PC-3 (cell line): ENCODE measurements around the gene VPS37B. TPM values are rescaled to one million over a fixed set of nuclear protein-coding genes. Genes with fewer than 3 reads are reported as not detected.

Source experiments
- ATAC-seq: fragments of 200-7000 bp; cut with Tn5 transposase; 2 replicates; pipeline ENCODE4 v1.9.1; 2020; ENCODE audit warnings: mild to moderate bottlenecking, moderate library complexity
- BruUV-seq: library from RNA; stranded (reverse); fragments of 400-500 nt; replicated peaks from 2 replicates; lab custom pipeline; 2021; lab: Mats Ljungman, UMichigan
- CTCF ChIA-PET: fragments of 300-600 bp; sonication (Branson Sonifier 250); formaldehyde crosslinking; loops from one replicate; lab custom pipeline; 2022; ENCODE audit warnings: antibody characterized with exemption; lab: Charles Lee
- POLR2A ChIA-PET: fragments of 300-600 bp; sonication (Branson Sonifier 250); formaldehyde crosslinking; loops from one replicate; lab custom pipeline; 2022; ENCODE audit warnings: antibody characterized with exemption; ENCODE audit not compliant: unreplicated experiment; lab: Charles Lee
- DNase-seq: peaks from one replicate; pipeline ENCODE4 v3.0.0-alpha.2; 2015
- H2AFZ ChIP-seq: fragments of 300-600 bp; sonication (generic); 2 replicates; pipeline ENCODE4 v1.6.0; 2016; ENCODE audit warnings: antibody characterized with exemption, low read length
- H3F3A ChIP-seq: fragments of 300-600 bp; sonication (generic); one replicate; pipeline ENCODE4 v1.6.0; 2017; ENCODE audit warnings: antibody characterized with exemption, low read length, control low read depth, mild to moderate bottlenecking; ENCODE audit not compliant: unreplicated experiment
- H3K27ac ChIP-seq: fragments of 300-600 bp; sonication (generic); 2 replicates; pipeline ENCODE4 v1.5.1; 2016; ENCODE audit warnings: mild to moderate bottlenecking, low read length
- H3K27me3 ChIP-seq: fragments of 300-600 bp; sonication (generic); 2 replicates; pipeline ENCODE4 v1.6.1; 2016; ENCODE audit warnings: low read length, mixed read lengths
- H3K36me3 ChIP-seq: fragments of 300-600 bp; sonication (generic); 2 replicates; pipeline ENCODE4 v1.6.1; 2016; ENCODE audit warnings: low read depth, mixed run types, low read length, mixed read lengths
- H3K4me1 ChIP-seq: fragments of 300-600 bp; sonication (generic); 2 replicates; pipeline ENCODE4 v1.5.1; 2016; ENCODE audit warnings: low read length; ENCODE audit not compliant: insufficient read depth
- H3K4me2 ChIP-seq: fragments of 300-600 bp; sonication (generic); 2 replicates; pipeline ENCODE4 v1.6.0; 2016; ENCODE audit warnings: low read length
- H3K4me3 ChIP-seq: fragments of 300-600 bp; sonication (generic); 2 replicates; pipeline ENCODE4 v1.5.1; 2016; ENCODE audit warnings: mild to moderate bottlenecking, low read length, mixed read lengths
- H3K79me2 ChIP-seq: fragments of 300-600 bp; sonication (generic); 2 replicates; pipeline ENCODE4 v1.6.1; 2017; ENCODE audit warnings: low read length, mixed read lengths
- H3K9ac ChIP-seq: fragments of 300-600 bp; sonication (generic); 2 replicates; pipeline ENCODE4 v1.6.0; 2016; ENCODE audit warnings: mild to moderate bottlenecking, low read length
- H3K9me2 ChIP-seq: fragments of 300-600 bp; sonication (generic); replicated peaks from 2 replicates; pipeline ENCODE4 v1.6.1; 2016; ENCODE audit warnings: mixed run types, low read length, mixed read lengths
- H3K9me3 ChIP-seq: fragments of 300-600 bp; sonication (generic); 2 replicates; pipeline ENCODE4 v1.6.1; 2016; ENCODE audit warnings: low read length, mixed read lengths
- H4K20me1 ChIP-seq: fragments of 300-600 bp; sonication (generic); 2 replicates; pipeline ENCODE4 v1.6.1; 2016; ENCODE audit warnings: low read length, mixed read lengths
- CTCF ChIP-seq: fragments of 300-600 bp; sonication (generic); conservative IDR thresholded peaks from 2 replicates; pipeline ENCODE4 v1.5.1; 2017; ENCODE audit warnings: antibody characterized with exemption, low read depth, mild to moderate bottlenecking, low read length
- EZH2 ChIP-seq: fragments of 300-600 bp; sonication (generic); IDR thresholded peaks from one replicate; pipeline ENCODE4 v1.6.1; 2017; ENCODE audit warnings: antibody characterized with exemption, mild to moderate bottlenecking, low read length; ENCODE audit not compliant: unreplicated experiment
- EZH2phosphoT487 ChIP-seq: fragments of 300-600 bp; sonication (generic); IDR thresholded peaks from 2 replicates; pipeline ENCODE4 v1.6.1; 2018; ENCODE audit warnings: mild to moderate bottlenecking, antibody characterized with exemption, low read length, borderline replicate concordance
- intact Hi-C: fragments of 100-400 bp; cut with micrococcal nuclease; formaldehyde crosslinking; loops from 2 replicates; pipeline ENCODE4 v1.9.0; 2023
- total RNA-seq: library from RNA; depleted of rRNA; stranded (reverse); fragments of >200 nt; gene quantifications from 2 replicates; pipeline ENCODE4 v1.2.3, GENCODE V29; 2014

The VPS37B gene
- total RNA-seq, 1 experiment from 2014 or later: 74.3 TPM

- TF ChIP-seq CTCF: no peak
- TF ChIP-seq EZH2phosphoT487: no peak
- TF ChIP-seq EZH2: no peak
Measured at GRCh38 chr12:122886851-122887818, 8.8 kb downstream of the VPS37B start.

GRCh38 chr12:122886161-122886560, 9.8 kb downstream of the VPS37B start:
- no TSS peak for BruUV-seq
- Histone ChIP-seq H3K27ac (peak overlapping the region; percentile 90), H3K9ac (peak overlapping the region; percentile 74), H3K9me3 (no peaks in the 10 kb centered on the region), H2AFZ (no peak overlapping the region), H3K4me1 (peaks cover 71% of the 10 kb centered on the region), H3K4me2 (peak overlapping the region; percentile 77), H3K36me3 (peaks cover 4% of the 10 kb centered on the region; the same call in 1 of the 2 replicates), H4K20me1 (peaks cover 45% of the 10 kb centered on the region), H3F3A (peaks cover 15% of the 10 kb centered on the region), H3K9me2 (no peaks in the 10 kb centered on the region), H3K27me3 (no peaks in the 10 kb centered on the region), H3K79me2 (peaks cover 99% of the 10 kb centered on the region), H3K4me3 (peak overlapping the region; percentile 49)
- POLR2A ChIA-PET: no interaction called here
- CTCF ChIA-PET: no interaction called here
- ATAC-seq (no peak), DNase-seq (no peak)
- TF ChIP-seq EZH2phosphoT487 (no peak), EZH2 (no peak), CTCF (no peak)
- intact Hi-C loops: loop anchor here (2.0 kb wide), 1 partner anchor 61 kb away; no protein-coding TSS in a partner anchor

More at GRCh38 chr12:122886851-122887818, 8.8 kb downstream of the VPS37B start:
- H3K9me3 ChIP-seq: no peaks in the 10 kb centered on the region
- H4K20me1 ChIP-seq: peaks cover 35% of the 10 kb centered on the region
- H3K4me1 ChIP-seq: peaks cover 80% of the 10 kb centered on the region
- ChIA-PET POLR2A (no interaction called here), CTCF (no interaction called here)
- H3K9me2 ChIP-seq: no peaks in the 10 kb centered on the region
- peak; percentile 97 for DNase-seq
- H3K36me3 ChIP-seq: peaks cover 4% of the 10 kb centered on the region; the same call in 1 of the 2 replicates
- BruUV-seq: no TSS peak
- no peak overlapping the region for H2AFZ ChIP-seq
- H3K79me2 ChIP-seq: peaks cover 99% of the 10 kb centered on the region
- H3K4me2 ChIP-seq: peak overlapping the region; percentile 77
- H3K27ac ChIP-seq: peak overlapping the region; percentile 90
- H3K27me3 ChIP-seq: no peaks in the 10 kb centered on the region
- peak; percentile 66 for ATAC-seq
- intact Hi-C loops: loop anchor here (1.0 to 2.0 kb wide), 2 partner anchors 11 to 60 kb away; no protein-coding TSS in a partner anchor
- H3F3A ChIP-seq: peaks cover 25% of the 10 kb centered on the region
- peak overlapping the region; percentile 49 for H3K4me3 ChIP-seq
- H3K9ac ChIP-seq: peak overlapping the region; percentile 74
